Liver (tissue), 9 donors: ENCODE measurements around the gene KRTAP5-3. TPM values are rescaled to one million over a fixed set of nuclear protein-coding genes. Genes with fewer than 3 reads are reported as not detected.
"Not testable (repeated sequence)": the region's sequence is repeated elsewhere in the genome, so short reads cannot be mapped to it uniquely, and the experiment has no call there.

Source experiments
- DNase-seq: peaks from one replicate; pipeline ENCODE4 v3.0.0-alpha.2; 2017; ENCODE audit warnings: low spot score
- H3K27ac ChIP-seq, 2 donors: one replicate each; pipeline ENCODE4 v1.7.0; 2013; ENCODE audit warnings: inconsistent platforms in 2 of 2, low read length in 2 of 2, control low read depth in 1 of 2, low read depth in 1 of 2, mild to moderate bottlenecking in 1 of 2
- H3K27me3 ChIP-seq, 4 donors: one replicate each; pipeline versions ENCODE4 v1.6.1 to v1.7.0; 2013; ENCODE audit warnings: low read length in 3 of 4, inconsistent platforms in 1 of 4, mild to moderate bottlenecking in 1 of 4, moderate library complexity in 1 of 4; ENCODE audit not compliant: control insufficient read depth in 4 of 4, insufficient read depth in 4 of 4
- H3K36me3 ChIP-seq, 4 donors: one replicate each; pipeline versions ENCODE4 v1.6.1 to v1.7.0; 2013; ENCODE audit warnings: low read length in 3 of 4, mild to moderate bottlenecking in 3 of 4, low read depth in 1 of 4, moderate library complexity in 1 of 4; ENCODE audit not compliant: control insufficient read depth in 4 of 4, insufficient read depth in 3 of 4
- H3K4me1 ChIP-seq, 4 donors: one replicate each; pipeline versions ENCODE4 v1.6.1 to v1.7.0; 2013; ENCODE audit warnings: low read length in 3 of 4, mild to moderate bottlenecking in 3 of 4, moderate library complexity in 1 of 4; ENCODE audit not compliant: control insufficient read depth in 4 of 4, insufficient read depth in 4 of 4
- H3K4me3 ChIP-seq, 3 donors: one replicate each; pipeline versions ENCODE4 v1.6.1 to v1.7.0; 2013; ENCODE audit warnings: low read length in 3 of 3, control low read depth in 1 of 3, low read depth in 1 of 3, mild to moderate bottlenecking in 1 of 3
- H3K9ac ChIP-seq, 2 donors: one replicate each; pipeline ENCODE4 v1.7.0; 2013; ENCODE audit warnings: low read length in 2 of 2, mild to moderate bottlenecking in 2 of 2, moderate library complexity in 2 of 2, control low read depth in 1 of 2, low read depth in 1 of 2
- H3K9me3 ChIP-seq, 4 donors: one replicate each; pipeline versions ENCODE4 v1.6.1 to v1.7.0; 2013; ENCODE audit warnings: low read length in 3 of 4; ENCODE audit not compliant: control insufficient read depth in 4 of 4
- EGR1 ChIP-seq, 2 donors: IDR thresholded peaks; 2 replicates each; pipeline ENCODE4 v1.6.1; 2016 to 2018; ENCODE audit warnings: antibody characterized with exemption in 2 of 2, low read depth in 2 of 2
- FOXA2 ChIP-seq: IDR thresholded peaks from 2 replicates; pipeline ENCODE4 v1.6.1; 2016; ENCODE audit warnings: antibody characterized with exemption
- GABPA ChIP-seq, 2 donors: IDR thresholded peaks in 1 of 2; conservative IDR thresholded peaks in 1 of 2; 2 replicates each; pipeline ENCODE4 v1.6.1; 2016; ENCODE audit warnings: antibody characterized with exemption in 2 of 2, mild to moderate bottlenecking in 1 of 2, moderate library complexity in 1 of 2
- HNF4A ChIP-seq, 2 donors: conservative IDR thresholded peaks; 2 replicates each; pipeline ENCODE4 v1.6.1; 2016; ENCODE audit warnings: antibody characterized with exemption in 2 of 2, mild to moderate bottlenecking in 2 of 2
- HNF4G ChIP-seq: IDR thresholded peaks from 2 replicates; pipeline ENCODE4 v1.6.1; 2016; ENCODE audit warnings: antibody characterized with exemption
- JUND ChIP-seq, 2 donors: IDR thresholded peaks; 2 replicates each; pipeline ENCODE4 v1.6.1; 2016; ENCODE audit warnings: antibody characterized with exemption in 2 of 2
- NR2F2 ChIP-seq: IDR thresholded peaks from 2 replicates; pipeline ENCODE4 v1.6.1; 2016; ENCODE audit warnings: antibody characterized with exemption
- RAD21 ChIP-seq, 2 donors: IDR thresholded peaks; 2 replicates each; pipeline ENCODE4 v1.6.1; 2016; ENCODE audit warnings: antibody characterized with exemption in 2 of 2, mild to moderate bottlenecking in 2 of 2
- RXRA ChIP-seq, 2 donors: IDR thresholded peaks; 2 replicates each; pipeline ENCODE4 v1.6.1; 2017 to 2018; ENCODE audit warnings: antibody characterized with exemption in 2 of 2, mild to moderate bottlenecking in 1 of 2
- SP1 ChIP-seq: IDR thresholded peaks from 2 replicates; pipeline ENCODE4 v1.6.1; 2018; ENCODE audit warnings: antibody characterized with exemption, mild to moderate bottlenecking
- TAF1 ChIP-seq: conservative IDR thresholded peaks from 2 replicates; pipeline ENCODE4 v1.6.1; 2016; ENCODE audit warnings: antibody characterized with exemption, mild to moderate bottlenecking
- YY1 ChIP-seq: IDR thresholded peaks from 2 replicates; pipeline ENCODE4 v1.6.1; 2016; ENCODE audit warnings: antibody characterized with exemption, mild to moderate bottlenecking
- whole genome bisulfite sequencing: extraction: QIAGEN DNeasy Blood & Tissue Kit; methylation state at CpG from one replicate; pipeline ENCODE4 v1.1.7; 2013; 5-methylcytosine and 5-hydroxymethylcytosine counted together
- polyA plus RNA-seq, 2 donors: library from polyadenylated mRNA; stranded (reverse) in 1 of 2; unstranded in 1 of 2; fragments of 200-250 nt in 1 of 2; fragments of >200 nt in 1 of 2; fragmentation: Nextera tagmentation in 1 of 2; extraction: Ambion mirVana in 1 of 2; gene quantifications; one replicate each; pipeline versions ENCODE4 v1.2.1 to v1.2.3, GENCODE V29; 2013 to 2015
- total RNA-seq, 2 donors: library from RNA; depleted of rRNA; stranded (reverse); fragments of >200 nt; gene quantifications; one replicate each; pipeline ENCODE4 v1.2.3, GENCODE V29; 2014
- TF ChIP-seq, protein P1 (sequence below): IDR thresholded peaks from 2 replicates; pipeline ENCODE4 v1.6.1; 2016; ENCODE audit warnings: antibody characterized with exemption
- TF ChIP-seq, protein P2 (sequence below): IDR thresholded peaks from 2 replicates; pipeline ENCODE4 v1.6.1; 2016; ENCODE audit warnings: antibody characterized with exemption
- TF ChIP-seq, protein P3 (sequence below): fragments of 150-350 bp; IDR thresholded peaks from 2 replicates; pipeline ENCODE4 v1.5.1; 2017; ENCODE audit warnings: improper control_type of control experiment, low read depth, low read length; ENCODE audit not compliant: missing input control
- TF ChIP-seq, protein P4 (sequence below): IDR thresholded peaks from 2 replicates; pipeline ENCODE4 v1.6.1; 2016; ENCODE audit warnings: antibody characterized with exemption
- donor health status: healthy.
- donor health status: healthy.
- donor health status: healthy.
- donor health status: healthy.
- donor health status: healthy.

KRTAP5-3 gene
- total and polyA plus RNA-seq, 4 donors: not detected

DNA sequence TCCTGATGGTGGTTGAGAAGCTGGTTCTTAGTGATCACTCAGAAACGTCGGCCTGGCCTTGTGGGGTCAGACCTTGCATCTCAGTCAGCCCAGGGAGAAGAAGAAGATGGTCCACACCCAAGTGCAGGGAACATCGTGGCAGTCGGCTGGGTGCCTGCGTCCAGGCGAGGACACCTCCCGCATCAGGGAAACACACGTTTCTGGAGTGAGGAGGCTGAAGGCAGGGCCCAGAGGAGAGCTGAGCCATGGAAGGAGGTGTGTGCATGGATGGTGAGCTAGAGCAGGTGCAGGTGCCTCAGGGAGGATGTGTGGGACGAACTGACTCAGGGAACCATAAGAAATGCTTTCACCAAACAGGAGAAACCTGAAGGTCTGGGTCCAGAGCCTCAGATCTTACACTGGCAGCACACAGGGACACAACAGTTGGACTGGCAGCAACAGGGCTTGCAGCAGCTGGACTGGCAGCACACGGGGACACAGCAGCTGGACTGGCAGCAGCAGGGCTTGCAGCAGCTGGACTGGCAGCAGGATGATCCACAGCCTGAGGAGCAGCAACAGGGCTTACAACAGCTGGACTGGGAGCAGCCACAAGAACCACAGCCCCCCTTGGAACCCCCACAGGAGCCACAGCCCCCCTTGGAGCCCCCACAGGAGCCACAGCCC lies 10.8 kb downstream of the KRTAP5-3 start:
- H3K36me3 ChIP-seq: no peaks in the 10 kb centered on the region
- 82% methylated on average over 10 of the region's 10 CpGs for WGBS
- no peak for DNase-seq
- H3K9me3 ChIP-seq: no peaks in the 10 kb centered on the region
- no peak overlapping the region for H3K9ac ChIP-seq
- no peak overlapping the region for H3K27ac ChIP-seq
- H3K4me1 ChIP-seq: peaks cover 0 to 5% (median 0%) of the 10 kb centered on the region in 4 donors
- TF ChIP-seq, protein P1, sequence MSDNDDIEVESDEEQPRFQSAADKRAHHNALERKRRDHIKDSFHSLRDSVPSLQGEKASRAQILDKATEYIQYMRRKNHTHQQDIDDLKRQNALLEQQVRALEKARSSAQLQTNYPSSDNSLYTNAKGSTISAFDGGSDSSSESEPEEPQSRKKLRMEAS: no peak
- TF ChIP-seq, protein P2, sequence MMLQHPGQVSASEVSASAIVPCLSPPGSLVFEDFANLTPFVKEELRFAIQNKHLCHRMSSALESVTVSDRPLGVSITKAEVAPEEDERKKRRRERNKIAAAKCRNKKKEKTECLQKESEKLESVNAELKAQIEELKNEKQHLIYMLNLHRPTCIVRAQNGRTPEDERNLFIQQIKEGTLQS: no peak
- no peak for TF ChIP-seq NR2F2
- no peak for TF ChIP-seq FOXA2
- TF ChIP-seq RAD21 (IDR thresholded peaks at IDR 0.05): no peak
- no peak for TF ChIP-seq JUND (IDR thresholded peaks at IDR 0.05)
- no peak for TF ChIP-seq EGR1 (IDR thresholded peaks at IDR 0.05; ENCODE audit: low read depth in 2 of 2)
- no peak for TF ChIP-seq RXRA (IDR thresholded peaks at IDR 0.05)
- no peak for TF ChIP-seq SP1
- TF ChIP-seq HNF4A (conservative IDR thresholded peaks at IDR 0.05): no peak
- TF ChIP-seq YY1: no peak
- no peak for TF ChIP-seq HNF4G
- H3K27me3 ChIP-seq: no peaks in the 10 kb centered on the region
- no peak overlapping the region for H3K4me3 ChIP-seq

DNA sequence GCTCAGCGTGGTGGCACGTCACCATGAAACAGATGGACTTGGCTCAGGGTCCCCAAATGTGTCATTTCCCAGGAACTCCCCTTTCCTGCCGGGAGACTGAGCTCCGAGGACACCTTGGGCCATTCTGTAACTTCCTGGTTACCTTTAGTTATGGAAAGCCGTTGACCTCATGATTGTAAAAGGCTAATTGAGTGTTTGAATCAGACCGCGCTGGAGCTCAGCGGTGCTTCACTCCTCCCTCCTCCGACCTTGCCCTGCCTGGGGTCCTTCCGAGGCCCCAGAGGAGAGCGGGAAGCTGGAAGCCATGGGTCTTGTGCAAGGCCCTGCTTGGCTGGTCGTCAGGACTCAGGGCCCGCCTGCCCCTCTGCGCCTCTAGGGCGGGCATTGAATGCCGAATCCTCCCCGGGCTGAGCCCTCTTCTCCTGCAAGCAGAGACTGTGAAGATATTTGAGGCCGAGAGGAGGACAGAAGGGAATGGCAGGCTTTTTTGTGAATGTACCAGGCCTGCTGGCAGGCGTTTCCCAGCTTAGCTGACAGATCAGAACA lies 11.6 kb downstream of the KRTAP5-3 start:
- H3K36me3 ChIP-seq, H3K27me3 ChIP-seq, H3K9me3 ChIP-seq, H3K4me1 ChIP-seq, DNase-seq, H3K4me3 ChIP-seq, H3K27ac ChIP-seq, H3K9ac ChIP-seq: not testable (repeated sequence)
- 79% methylated on average over 19 of the region's 19 CpGs for WGBS

DNA sequence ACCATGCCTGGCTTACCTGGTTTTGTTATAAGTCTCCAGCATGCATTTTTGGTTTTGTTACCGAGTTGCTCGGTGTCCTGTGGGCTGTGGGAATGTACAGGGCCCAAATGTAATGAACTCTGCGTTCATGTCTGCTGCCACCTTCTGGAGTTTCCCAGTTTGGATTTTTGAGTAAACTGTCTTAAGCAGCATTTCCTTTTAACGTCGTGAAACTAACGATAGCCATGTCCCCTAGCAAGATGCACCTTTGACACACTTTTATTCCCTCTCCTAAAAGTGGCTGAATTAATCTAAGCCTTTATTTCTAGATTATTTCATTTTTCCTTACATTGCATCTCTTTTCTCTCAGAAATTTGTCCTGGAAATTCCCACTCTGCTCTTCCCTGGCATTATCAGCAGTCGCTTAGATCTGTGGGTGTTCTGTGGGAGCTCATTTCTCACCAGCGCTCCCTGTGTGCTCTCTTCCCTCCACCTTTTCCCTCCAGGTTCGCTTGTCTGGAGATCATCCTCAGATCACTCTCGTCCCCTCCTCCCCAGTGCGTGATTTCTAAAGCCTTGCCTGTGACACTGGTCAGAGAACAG lies 12.2 kb downstream of the KRTAP5-3 start:
- H3K36me3 ChIP-seq, H3K27me3 ChIP-seq, H3K27ac ChIP-seq, H3K4me1 ChIP-seq, DNase-seq, H3K4me3 ChIP-seq, H3K9me3 ChIP-seq, H3K9ac ChIP-seq: not testable (repeated sequence)
- WGBS: 63% methylated on average over 11 of the region's 11 CpGs

DNA sequence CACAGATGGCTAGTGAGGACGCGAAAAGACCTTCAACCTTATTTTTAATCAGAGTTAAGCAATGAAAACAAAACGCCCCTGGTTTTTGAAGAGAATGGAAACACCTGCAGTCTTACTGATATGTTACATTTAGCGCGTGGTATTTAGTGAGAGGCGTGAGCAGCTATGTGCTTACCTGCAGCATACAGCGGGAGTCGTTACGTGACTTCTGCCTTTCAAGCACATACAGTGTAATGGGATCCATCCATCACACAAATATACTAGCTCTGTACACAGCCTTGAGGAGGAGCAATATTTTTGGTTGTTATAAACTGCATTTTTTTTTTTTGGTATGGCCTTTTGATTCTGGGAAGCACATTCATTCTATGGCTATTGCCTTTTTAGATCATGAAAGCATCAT lies 15.6 kb downstream of the KRTAP5-3 start:
- WGBS: 81% methylated on average over 9 of the region's 9 CpGs
- H3K4me3 ChIP-seq: no peak overlapping the region

More for the DNA sequence above, 15.6 kb downstream of the KRTAP5-3 start:
- no peaks in the 10 kb centered on the region for H3K27me3 ChIP-seq
- TF ChIP-seq YY1: no peak
- TF ChIP-seq TAF1: no peak
- no peak for TF ChIP-seq GABPA (IDR thresholded peaks at IDR 0.05 in 1 of 2, conservative IDR thresholded peaks at IDR 0.05 in 1 of 2)
- TF ChIP-seq RXRA (IDR thresholded peaks at IDR 0.05): no peak
- TF ChIP-seq, protein P3, sequence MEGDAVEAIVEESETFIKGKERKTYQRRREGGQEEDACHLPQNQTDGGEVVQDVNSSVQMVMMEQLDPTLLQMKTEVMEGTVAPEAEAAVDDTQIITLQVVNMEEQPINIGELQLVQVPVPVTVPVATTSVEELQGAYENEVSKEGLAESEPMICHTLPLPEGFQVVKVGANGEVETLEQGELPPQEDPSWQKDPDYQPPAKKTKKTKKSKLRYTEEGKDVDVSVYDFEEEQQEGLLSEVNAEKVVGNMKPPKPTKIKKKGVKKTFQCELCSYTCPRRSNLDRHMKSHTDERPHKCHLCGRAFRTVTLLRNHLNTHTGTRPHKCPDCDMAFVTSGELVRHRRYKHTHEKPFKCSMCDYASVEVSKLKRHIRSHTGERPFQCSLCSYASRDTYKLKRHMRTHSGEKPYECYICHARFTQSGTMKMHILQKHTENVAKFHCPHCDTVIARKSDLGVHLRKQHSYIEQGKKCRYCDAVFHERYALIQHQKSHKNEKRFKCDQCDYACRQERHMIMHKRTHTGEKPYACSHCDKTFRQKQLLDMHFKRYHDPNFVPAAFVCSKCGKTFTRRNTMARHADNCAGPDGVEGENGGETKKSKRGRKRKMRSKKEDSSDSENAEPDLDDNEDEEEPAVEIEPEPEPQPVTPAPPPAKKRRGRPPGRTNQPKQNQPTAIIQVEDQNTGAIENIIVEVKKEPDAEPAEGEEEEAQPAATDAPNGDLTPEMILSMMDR: no peak
- TF ChIP-seq RAD21 (IDR thresholded peaks at IDR 0.05): no peak
- no peak for TF ChIP-seq JUND (IDR thresholded peaks at IDR 0.05)
- TF ChIP-seq EGR1 (IDR thresholded peaks at IDR 0.05; ENCODE audit: low read depth in 2 of 2): no peak
- TF ChIP-seq, protein P4, sequence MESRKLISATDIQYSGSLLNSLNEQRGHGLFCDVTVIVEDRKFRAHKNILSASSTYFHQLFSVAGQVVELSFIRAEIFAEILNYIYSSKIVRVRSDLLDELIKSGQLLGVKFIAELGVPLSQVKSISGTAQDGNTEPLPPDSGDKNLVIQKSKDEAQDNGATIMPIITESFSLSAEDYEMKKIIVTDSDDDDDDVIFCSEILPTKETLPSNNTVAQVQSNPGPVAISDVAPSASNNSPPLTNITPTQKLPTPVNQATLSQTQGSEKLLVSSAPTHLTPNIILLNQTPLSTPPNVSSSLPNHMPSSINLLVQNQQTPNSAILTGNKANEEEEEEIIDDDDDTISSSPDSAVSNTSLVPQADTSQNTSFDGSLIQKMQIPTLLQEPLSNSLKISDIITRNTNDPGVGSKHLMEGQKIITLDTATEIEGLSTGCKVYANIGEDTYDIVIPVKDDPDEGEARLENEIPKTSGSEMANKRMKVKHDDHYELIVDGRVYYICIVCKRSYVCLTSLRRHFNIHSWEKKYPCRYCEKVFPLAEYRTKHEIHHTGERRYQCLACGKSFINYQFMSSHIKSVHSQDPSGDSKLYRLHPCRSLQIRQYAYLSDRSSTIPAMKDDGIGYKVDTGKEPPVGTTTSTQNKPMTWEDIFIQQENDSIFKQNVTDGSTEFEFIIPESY: no peak
- H3K4me1 ChIP-seq: no peaks in the 10 kb centered on the region
- no peak for DNase-seq
- no peak overlapping the region for H3K9ac ChIP-seq
- no peaks in the 10 kb centered on the region for H3K9me3 ChIP-seq
- H3K36me3 ChIP-seq: no peaks in the 10 kb centered on the region
- H3K27ac ChIP-seq: no peak overlapping the region
